ENCODE measurements around the gene POTEM.
"Not testable (repeated sequence)": the region's sequence is repeated elsewhere in the genome, so short reads cannot be mapped to it uniquely, and the experiment has no call there.

The POTEM gene

DNA sequence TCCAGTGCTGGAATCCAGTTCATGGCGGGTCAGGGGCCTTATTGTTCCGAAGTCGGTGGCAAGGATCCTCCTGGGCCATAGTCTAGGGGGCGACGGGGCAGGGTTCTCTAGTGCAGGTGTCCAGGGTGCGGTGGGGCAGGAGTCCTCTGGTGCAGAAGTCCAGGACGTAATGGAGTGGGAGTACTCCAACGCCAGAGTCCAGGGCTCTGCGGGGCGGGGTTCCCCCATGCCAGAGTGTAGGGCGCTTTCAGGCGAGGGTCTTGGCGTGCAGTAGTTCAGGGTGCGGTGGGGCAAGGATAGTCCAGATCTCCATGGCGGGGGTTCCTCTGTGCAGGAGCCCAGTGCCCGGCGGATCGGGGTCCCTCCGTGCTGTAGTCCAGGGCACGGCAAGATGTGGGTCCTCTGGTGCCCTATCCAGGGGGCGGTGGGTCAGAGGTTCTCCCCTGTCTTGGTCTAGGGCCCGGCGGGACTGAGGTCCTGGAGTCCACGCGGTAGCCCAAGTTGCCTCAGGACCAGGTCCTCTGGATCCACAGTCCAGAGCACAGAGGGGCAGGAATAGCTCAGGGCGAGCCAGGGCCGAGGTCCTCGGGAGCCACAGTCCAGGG lies 70.9 kb downstream of the POTEM start:
- not testable (repeated sequence) for DNase-seq

DNA sequence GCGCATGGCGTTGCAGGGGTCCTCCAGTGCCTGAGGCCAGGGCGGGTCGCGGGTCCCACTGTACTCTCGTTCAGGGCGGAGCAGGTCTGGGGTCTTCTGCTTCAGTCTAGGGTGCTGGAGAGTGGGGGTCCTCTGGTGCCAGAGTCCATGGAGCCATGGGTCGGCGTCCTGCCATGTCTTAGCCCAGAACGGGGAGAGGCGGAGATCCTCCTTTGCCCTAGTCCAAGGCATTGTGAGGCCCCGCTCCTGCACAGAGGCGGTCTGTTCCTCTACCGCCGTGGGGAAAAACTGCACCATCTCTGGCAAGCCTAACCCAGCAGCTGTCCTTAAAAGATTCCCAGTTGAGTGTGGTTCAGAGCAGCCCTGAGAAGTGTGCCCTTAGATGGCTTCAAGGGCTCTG lies 71.6 kb downstream of the POTEM start:
- not testable (repeated sequence) for DNase-seq

DNA sequence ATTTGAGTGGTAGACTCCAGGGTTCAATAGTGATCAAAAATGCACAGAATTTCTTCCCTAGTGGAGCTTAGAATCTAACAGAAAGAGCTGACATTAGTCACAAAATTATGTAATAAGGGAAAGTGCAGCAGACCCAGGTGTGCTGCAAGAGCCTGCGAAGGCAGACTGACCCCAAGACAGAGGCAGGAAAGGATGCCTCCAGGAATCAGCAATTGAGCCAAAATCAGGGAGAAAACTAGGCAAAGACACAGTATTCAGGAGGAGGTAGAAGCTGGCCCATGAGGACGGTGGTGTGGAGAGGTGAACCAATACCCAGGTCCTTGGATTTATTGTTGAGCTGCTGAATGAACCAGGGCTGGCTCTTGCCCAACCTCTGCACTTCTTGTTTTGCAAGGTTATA lies 76.2 kb downstream of the POTEM start:
- not testable (repeated sequence) for DNase-seq

Measured in suppressor macrophage treated with lipopolysaccharide for 4 hours (primary cell).